ENCODE measurements around the gene GPR89B.
"Not testable (repeated sequence)": the region's sequence is repeated elsewhere in the genome, so short reads cannot be mapped to it uniquely, and the experiment has no call there.

GPR89B gene

DNA sequence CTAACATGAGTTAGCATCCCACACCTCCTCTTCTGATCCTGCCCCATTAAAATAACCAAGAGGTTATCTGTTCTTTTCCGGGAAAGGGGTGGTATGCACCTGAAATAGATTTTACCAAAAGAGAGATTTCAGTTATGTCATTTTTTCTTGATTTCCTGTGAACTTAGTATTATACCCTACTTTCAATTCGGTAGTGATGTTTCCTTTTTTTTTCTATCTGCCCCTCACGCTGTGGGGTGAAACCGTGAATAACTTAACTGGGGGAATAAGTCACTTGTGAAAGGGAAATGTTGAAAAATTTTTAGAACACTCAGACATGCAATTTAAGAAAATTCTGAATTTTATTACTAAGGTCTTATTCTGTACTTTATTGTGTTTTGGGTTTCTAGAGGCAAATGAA, 65.2 kb downstream of the GPR89B start:
- not testable (repeated sequence) for H2AK5ac ChIP-seq (ENCODE audit: low read length); H4K8ac ChIP-seq (ENCODE audit: low read depth, low read length); H3K4me2 ChIP-seq (ENCODE audit: low read length); H3K79me1 ChIP-seq (ENCODE audit: low read length); H3K4me1 ChIP-seq (ENCODE audit: control insufficient read depth in 1 of 2, insufficient read depth in 2 of 2, low read length in 2 of 2); H3K23ac ChIP-seq (ENCODE audit: low read length); H4K12ac ChIP-seq (ENCODE audit: low read depth, low read length); H3K4ac ChIP-seq (ENCODE audit: low read depth, low read length); DNase-seq; H3K9ac ChIP-seq (ENCODE audit: low read length); H2BK5ac ChIP-seq (ENCODE audit: low read depth, low read length, poor library complexity); H2BK120ac ChIP-seq (ENCODE audit: insufficient read depth, low read length, poor library complexity); H3K9me3 ChIP-seq (ENCODE audit: insufficient read depth, low read depth, low read length); H2AFZ ChIP-seq (ENCODE audit: insufficient read depth, low read length, poor library complexity); H3K36me3 ChIP-seq (ENCODE audit: control insufficient read depth in 1 of 2, insufficient read depth in 2 of 2, low read length in 2 of 2); H3K14ac ChIP-seq (ENCODE audit: low read length); H4K91ac ChIP-seq (ENCODE audit: low read depth, low read length); H2BK12ac ChIP-seq (ENCODE audit: low read length); H3K18ac ChIP-seq (ENCODE audit: low read length); H3K79me2 ChIP-seq (ENCODE audit: control insufficient read depth, insufficient read depth, low read length, poor library complexity); H3K4me3 ChIP-seq (ENCODE audit: low read depth, low read length); H3K27ac ChIP-seq (ENCODE audit: low read depth, low read length); H3K27me3 ChIP-seq (ENCODE audit: insufficient read depth, low read length)
- WGBS (ENCODE audit: extremely low coverage, insufficient coverage, insufficient read length): no CpG with 5 or more reads among the region's 4 CpGs

GRCh38 chr1:147993825-147994615, 65.8 kb downstream of the GPR89B start:
- no CpG with 5 or more reads among the region's 4 CpGs for WGBS (ENCODE audit: extremely low coverage, insufficient coverage, insufficient read length)
- H3K79me2 ChIP-seq (ENCODE audit: control insufficient read depth, insufficient read depth, low read length, poor library complexity); H3K4me3 ChIP-seq (ENCODE audit: low read depth, low read length); H3K9me3 ChIP-seq (ENCODE audit: insufficient read depth, low read depth, low read length); H3K4me1 ChIP-seq (ENCODE audit: control insufficient read depth in 1 of 2, insufficient read depth in 2 of 2, low read length in 2 of 2); H3K9ac ChIP-seq (ENCODE audit: low read length); H4K91ac ChIP-seq (ENCODE audit: low read depth, low read length); H4K12ac ChIP-seq (ENCODE audit: low read depth, low read length); H3K14ac ChIP-seq (ENCODE audit: low read length); H2AK5ac ChIP-seq (ENCODE audit: low read length); H2AFZ ChIP-seq (ENCODE audit: insufficient read depth, low read length, poor library complexity); DNase-seq; H3K27me3 ChIP-seq (ENCODE audit: insufficient read depth, low read length); H3K4me2 ChIP-seq (ENCODE audit: low read length); H3K4ac ChIP-seq (ENCODE audit: low read depth, low read length); H3K36me3 ChIP-seq (ENCODE audit: control insufficient read depth in 1 of 2, insufficient read depth in 2 of 2, low read length in 2 of 2); H3K27ac ChIP-seq (ENCODE audit: low read depth, low read length); H3K23ac ChIP-seq (ENCODE audit: low read length); H2BK5ac ChIP-seq (ENCODE audit: low read depth, low read length, poor library complexity); H4K8ac ChIP-seq (ENCODE audit: low read depth, low read length); H2BK120ac ChIP-seq (ENCODE audit: insufficient read depth, low read length, poor library complexity); H2BK12ac ChIP-seq (ENCODE audit: low read length); H3K18ac ChIP-seq (ENCODE audit: low read length); H3K79me1 ChIP-seq (ENCODE audit: low read length): not testable (repeated sequence)

DNA sequence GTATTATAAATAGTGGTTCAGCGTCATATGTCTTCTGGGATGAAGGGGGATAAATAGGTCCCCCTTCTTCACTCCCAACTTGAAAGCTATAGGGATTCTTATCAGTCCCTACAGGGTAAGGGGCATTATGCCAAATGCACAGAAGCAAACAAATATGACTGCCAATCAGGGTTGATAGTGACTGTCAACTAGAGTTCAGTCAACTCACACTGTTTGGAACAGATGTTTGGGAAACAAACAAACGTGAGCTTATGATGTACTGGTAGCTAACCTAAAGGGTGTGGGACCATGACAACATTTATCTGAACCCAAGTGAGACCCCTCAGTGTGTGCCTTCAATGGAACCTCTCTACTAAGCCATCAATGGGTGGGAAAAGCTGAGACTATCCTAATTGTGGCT, 67.9 kb downstream of the GPR89B start:
- H3K27me3 ChIP-seq (ENCODE audit: insufficient read depth, low read length); H3K23ac ChIP-seq (ENCODE audit: low read length): not testable (repeated sequence)

DNA sequence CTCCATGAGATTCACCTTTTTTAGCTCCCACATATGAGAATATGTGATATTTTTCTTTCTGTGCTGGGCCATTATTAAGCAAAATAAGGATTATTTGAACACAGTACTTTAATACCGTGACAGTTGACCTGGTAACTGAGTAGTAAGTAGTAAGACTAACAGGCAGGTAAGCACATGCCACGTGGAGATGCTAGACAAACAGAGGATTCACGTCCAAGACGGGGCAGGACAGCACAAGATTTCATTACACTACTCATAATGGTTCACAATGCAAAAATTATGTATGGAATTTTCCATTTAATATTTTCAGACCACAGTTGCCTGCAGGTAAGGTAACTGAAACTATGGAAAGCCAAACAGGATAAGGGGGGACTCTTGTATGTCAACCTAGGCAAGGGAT, 79.5 kb downstream of the GPR89B start:
- no CpG with 5 or more reads among the region's 4 CpGs for WGBS (ENCODE audit: extremely low coverage, insufficient coverage, insufficient read length)
- not testable (repeated sequence) for H3K14ac ChIP-seq (ENCODE audit: low read length)

More for the DNA sequence above, 67.9 kb downstream of the GPR89B start:
- not testable (repeated sequence) for H4K91ac ChIP-seq (ENCODE audit: low read depth, low read length); H3K79me1 ChIP-seq (ENCODE audit: low read length); H3K4me3 ChIP-seq (ENCODE audit: low read depth, low read length); H3K79me2 ChIP-seq (ENCODE audit: control insufficient read depth, insufficient read depth, low read length, poor library complexity); H3K9me3 ChIP-seq (ENCODE audit: insufficient read depth, low read depth, low read length); H2BK5ac ChIP-seq (ENCODE audit: low read depth, low read length, poor library complexity); H3K4me2 ChIP-seq (ENCODE audit: low read length); H3K4ac ChIP-seq (ENCODE audit: low read depth, low read length); H3K36me3 ChIP-seq (ENCODE audit: control insufficient read depth in 1 of 2, insufficient read depth in 2 of 2, low read length in 2 of 2); H3K14ac ChIP-seq (ENCODE audit: low read length); H2BK12ac ChIP-seq (ENCODE audit: low read length); H4K12ac ChIP-seq (ENCODE audit: low read depth, low read length); H3K27ac ChIP-seq (ENCODE audit: low read depth, low read length); H3K4me1 ChIP-seq (ENCODE audit: control insufficient read depth in 1 of 2, insufficient read depth in 2 of 2, low read length in 2 of 2); H3K9ac ChIP-seq (ENCODE audit: low read length); H2AK5ac ChIP-seq (ENCODE audit: low read length); H3K18ac ChIP-seq (ENCODE audit: low read length); H2BK120ac ChIP-seq (ENCODE audit: insufficient read depth, low read length, poor library complexity); H4K8ac ChIP-seq (ENCODE audit: low read depth, low read length); DNase-seq; H2AFZ ChIP-seq (ENCODE audit: insufficient read depth, low read length, poor library complexity)
- no CpG with 5 or more reads among the region's 2 CpGs for WGBS (ENCODE audit: extremely low coverage, insufficient coverage, insufficient read length)

More for the DNA sequence above, 79.5 kb downstream of the GPR89B start:
- not testable (repeated sequence) for H3K4me2 ChIP-seq (ENCODE audit: low read length); H3K36me3 ChIP-seq (ENCODE audit: control insufficient read depth in 1 of 2, insufficient read depth in 2 of 2, low read length in 2 of 2); H3K4ac ChIP-seq (ENCODE audit: low read depth, low read length); H2AFZ ChIP-seq (ENCODE audit: insufficient read depth, low read length, poor library complexity); H3K27ac ChIP-seq (ENCODE audit: low read depth, low read length); DNase-seq; H3K9ac ChIP-seq (ENCODE audit: low read length); H3K18ac ChIP-seq (ENCODE audit: low read length); H4K12ac ChIP-seq (ENCODE audit: low read depth, low read length); H2AK5ac ChIP-seq (ENCODE audit: low read length); H3K79me1 ChIP-seq (ENCODE audit: low read length); H4K8ac ChIP-seq (ENCODE audit: low read depth, low read length); H3K4me3 ChIP-seq (ENCODE audit: low read depth, low read length); H3K27me3 ChIP-seq (ENCODE audit: insufficient read depth, low read length); H3K9me3 ChIP-seq (ENCODE audit: insufficient read depth, low read depth, low read length); H3K79me2 ChIP-seq (ENCODE audit: control insufficient read depth, insufficient read depth, low read length, poor library complexity); H2BK120ac ChIP-seq (ENCODE audit: insufficient read depth, low read length, poor library complexity); H3K23ac ChIP-seq (ENCODE audit: low read length); H3K4me1 ChIP-seq (ENCODE audit: control insufficient read depth in 1 of 2, insufficient read depth in 2 of 2, low read length in 2 of 2); H4K91ac ChIP-seq (ENCODE audit: low read depth, low read length); H2BK5ac ChIP-seq (ENCODE audit: low read depth, low read length, poor library complexity); H2BK12ac ChIP-seq (ENCODE audit: low read length)
